BJ (cell line): ENCODE data around the gene RECK. TPM values are rescaled to one million over a fixed set of nuclear protein-coding genes. Genes with fewer than 3 reads are reported as not detected.

Source experiments
- CTCF ChIA-PET: fragments of 350-600 bp; formaldehyde crosslinking; extraction: SDS; loops from one replicate; lab custom pipeline; 2021; ENCODE audit warnings: antibody characterized with exemption, inconsistent platforms; lab: Yijun Ruan, JAX
- POLR2A ChIA-PET: fragments of 300-600 bp; sonication (Branson Sonifier 250); formaldehyde crosslinking; extraction: SDS; loops from one replicate; lab custom pipeline; 2021; ENCODE audit warnings: antibody characterized with exemption; lab: Charles Lee
- DNase-seq: peaks from one replicate; pipeline ENCODE4 v3.0.0-alpha.2; 2011; ENCODE audit warnings: low read depth
- H3K27me3 ChIP-seq: 2 replicates; pipeline ENCODE4 v1.6.0; 2011; ENCODE audit warnings: low read length; ENCODE audit not compliant: control insufficient read depth, insufficient read depth
- H3K36me3 ChIP-seq: 2 replicates; pipeline ENCODE4 v1.5.1; 2011; ENCODE audit warnings: low read length; ENCODE audit not compliant: control insufficient read depth, insufficient read depth
- H3K4me3 ChIP-seq: 2 replicates; pipeline ENCODE4 v1.5.1; 2011; ENCODE audit warnings: low read depth, mild to moderate bottlenecking, control low read depth, low read length
- CTCF ChIP-seq: IDR thresholded peaks from 2 replicates; pipeline ENCODE4 v1.5.1; 2011; ENCODE audit warnings: low read depth, mild to moderate bottlenecking, control low read depth, inconsistent platforms, low read length, moderate library complexity; ENCODE audit not compliant: insufficient read depth
- polyA plus RNA-seq: library from polyadenylated mRNA; depleted of rRNA; stranded (reverse); fragments of >200 nt; gene quantifications from 2 replicates; pipeline ENCODE4 v1.2.3, GENCODE V29; 2011; rRNA removed
- small RNA-seq: library from RNA; depleted of rRNA; stranded (forward); fragments of <200 nt; gene quantifications from one replicate; pipeline ENCODE3, GENCODE V24; 2012; ENCODE audit warnings: low replicate concordance, low read depth; ENCODE audit not compliant: insufficient read length

The RECK gene
- polyA plus RNA-seq, 1 experiment: 59.8 TPM

DNA sequence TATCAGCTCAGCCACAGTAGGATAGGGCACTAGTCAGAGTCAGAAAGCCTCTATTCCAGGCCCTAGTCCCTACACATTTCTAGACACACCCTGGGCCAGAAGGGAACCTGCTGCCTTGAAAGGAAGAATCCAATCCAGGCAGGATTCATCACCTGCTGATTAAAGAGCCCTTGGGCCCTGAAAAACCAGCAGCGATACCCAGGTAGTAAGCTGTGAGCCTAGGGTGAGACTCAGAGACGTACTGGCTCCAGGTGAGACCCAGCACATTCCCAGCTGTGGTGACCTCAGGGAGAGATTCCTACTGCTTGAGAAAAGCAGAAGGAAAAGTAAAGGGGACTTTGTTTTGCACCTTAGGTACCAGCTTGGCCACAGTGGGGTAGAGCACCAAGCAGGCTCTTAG lies 137.1 kb downstream of the RECK start:
- H3K27me3 ChIP-seq: no peaks in the 10 kb centered on the region
- no peak for DNase-seq
- TF ChIP-seq CTCF: no peak
- CTCF ChIA-PET: interaction anchor here (0.7 to 2.2 kb wide), 5 partner anchors 7 to 146 kb away, joined by 3 to 12 read pairs (median 5); no protein-coding TSS in a partner anchor
- no peak overlapping the region for H3K4me3 ChIP-seq
- POLR2A ChIA-PET: no interaction called here
- no peaks in the 10 kb centered on the region; the same call in 1 of the 2 replicates for H3K36me3 ChIP-seq

Small RNA genes lying within 50 kb of the gene (small RNA-seq; reads per million reads assigned to genes)
- not detected for gene RF02275

Other genes starting within 250 kb of the RECK start
- 30.1 and 33.4 TPM in 2 replicates for gene NPR2, start 245.3 kb upstream of the RECK start, polyA plus RNA-seq
- gene SPAG8, start 224.7 kb upstream of the RECK start, polyA plus RNA-seq: 0.50 and 0.85 TPM in 2 replicates
- gene HINT2, start 221.9 kb upstream of the RECK start, polyA plus RNA-seq: 20.9 and 30.0 TPM in 2 replicates
- gene FAM221B, start 208.2 kb upstream of the RECK start, polyA plus RNA-seq: not detected in 2 replicates
- gene TMEM8B, start 207.7 kb upstream of the RECK start, polyA plus RNA-seq: 3.4 and 5.6 TPM in 2 replicates
- not detected in 2 replicates for gene OR13J1, start 166.5 kb upstream of the RECK start, polyA plus RNA-seq
- gene HRCT1, start 130.7 kb upstream of the RECK start, polyA plus RNA-seq: 0.47 and 0.93 TPM in 2 replicates
- 0.23 and 0.32 TPM in 2 replicates for gene SPAAR, start 127.4 kb upstream of the RECK start, polyA plus RNA-seq
- gene OR2S2, start 78.8 kb upstream of the RECK start, polyA plus RNA-seq: 0.33 and 0.53 TPM in 2 replicates
- 23.7 and 26.3 TPM in 2 replicates for gene GLIPR2, start 99.8 kb downstream of the RECK start, polyA plus RNA-seq
- gene CCIN, start 132.5 kb downstream of the RECK start, polyA plus RNA-seq: 0.51 and 1.7 TPM in 2 replicates
- 197 and 212 TPM in 2 replicates for gene CLTA, start 154.0 kb downstream of the RECK start, polyA plus RNA-seq
- gene GNE, start 221.5 kb downstream of the RECK start, polyA plus RNA-seq: 14.7 and 16.7 TPM in 2 replicates